Fibroblast of lung (primary cell): Measurements from ENCODE around the gene NAP1L4. TPM values are rescaled to one million over a fixed set of nuclear protein-coding genes. Genes with fewer than 3 reads are reported as not detected.

Source experiments
- DNase-seq, 2 donors: peaks; one replicate each; pipeline versions ENCODE4 v3.0.0 to v3.0.0-alpha.2; 2010; ENCODE audit warnings: low read depth in 2 of 2
- H2AFZ ChIP-seq: 2 replicates; pipeline ENCODE4 v1.5.1; 2012; ENCODE audit warnings: low read length, control low read depth, inconsistent platforms
- H3K27ac ChIP-seq: 2 replicates; pipeline ENCODE4 v1.5.1; 2011; ENCODE audit warnings: low read length, control low read depth; ENCODE audit not compliant: insufficient read depth
- H3K27me3 ChIP-seq: 2 replicates; pipeline ENCODE4 v1.5.1; 2011; ENCODE audit warnings: mild to moderate bottlenecking, low read length; ENCODE audit not compliant: control insufficient read depth, insufficient read depth
- H3K36me3 ChIP-seq: 2 replicates; pipeline ENCODE4 v1.5.1; 2011; ENCODE audit warnings: low read length; ENCODE audit not compliant: control insufficient read depth, insufficient read depth
- H3K4me1 ChIP-seq: 2 replicates; pipeline ENCODE4 v1.5.1; 2011; ENCODE audit warnings: low read length; ENCODE audit not compliant: control insufficient read depth, insufficient read depth; ENCODE audit errors: extremely low read depth
- H3K4me2 ChIP-seq: 2 replicates; pipeline ENCODE4 v1.5.1; 2011; ENCODE audit warnings: low read length, control low read depth; ENCODE audit not compliant: insufficient read depth; ENCODE audit errors: extremely low read depth
- H3K4me3 ChIP-seq, 4 experiments: fragments of 200-600 bp in 1 of 4; sonication (generic) in 1 of 4; replicated peaks in 1 of 4; 2 replicates each; pipeline ENCODE4 v1.5.1; 2011 to 2016; ENCODE audit warnings: low read length in 4 of 4, low read depth in 3 of 4, mild to moderate bottlenecking in 3 of 4, control low read depth in 2 of 4, inconsistent platforms in 1 of 4, mixed read lengths in 1 of 4; ENCODE audit not compliant: insufficient read depth in 1 of 4; ENCODE audit errors: control extremely low read depth in 1 of 4
- H3K79me2 ChIP-seq: 2 replicates; pipeline ENCODE4 v1.5.1; 2012; ENCODE audit warnings: mild to moderate bottlenecking, low read length, inconsistent platforms; ENCODE audit not compliant: control insufficient read depth, insufficient read depth
- H3K9ac ChIP-seq: 2 replicates; pipeline ENCODE4 v1.5.1; 2011; ENCODE audit warnings: mild to moderate bottlenecking, low read length, control low read depth; ENCODE audit not compliant: insufficient read depth
- H3K9me3 ChIP-seq: 2 replicates; pipeline ENCODE4 v1.5.1; 2012; ENCODE audit warnings: low read depth, low read length; ENCODE audit not compliant: control insufficient read depth, insufficient read depth
- H4K20me1 ChIP-seq: 2 replicates; pipeline ENCODE4 v1.5.1; 2011; ENCODE audit warnings: low read length; ENCODE audit not compliant: control insufficient read depth, insufficient read depth; ENCODE audit errors: extremely low read depth
- CTCF ChIP-seq, 2 donors: IDR thresholded peaks in 1 of 2; conservative IDR thresholded peaks in 1 of 2; 1 replicate in 1 of 2; 2 replicates in 1 of 2; pipeline ENCODE4 v1.5.1; 2011 to 2012; ENCODE audit warnings: low read length in 2 of 2, control low read depth in 1 of 2, inconsistent platforms in 1 of 2, low read depth in 1 of 2, mild to moderate bottlenecking in 1 of 2
- EZH2 ChIP-seq: IDR thresholded peaks from 2 replicates; pipeline ENCODE4 v1.5.1; 2012; ENCODE audit warnings: low read length, control low read depth, mild to moderate bottlenecking; ENCODE audit errors: missing control alignments
- polyA plus RNA-seq, 2 donors: library from polyadenylated mRNA; depleted of rRNA in 1 of 2; stranded (reverse) in 1 of 2; unstranded in 1 of 2; fragments of >200 nt; gene quantifications; 2 replicates each; pipeline ENCODE4 v1.2.1, GENCODE V29; 2011 to 2012; ENCODE audit warnings: missing spikeins in 1 of 2
- total RNA-seq: library from RNA; depleted of rRNA; stranded (reverse); fragments of >200 nt; gene quantifications from 2 replicates; pipeline ENCODE4 v1.2.1, GENCODE V29; 2014

The NAP1L4 gene
- total and polyA plus RNA-seq, 2 donors (not counting 1 experiment from before 2014, with no cell fraction given), result 79.5 to 113 TPM

- Histone ChIP-seq H2AFZ (no peak overlapping the region), H4K20me1 (peaks cover 2% of the 10 kb centered on the region), H3K9ac (no peak overlapping the region), H3K27ac (no peak overlapping the region), H3K27me3 (no peaks in the 10 kb centered on the region), H3K4me2 (no peak overlapping the region), H3K9me3 (no peaks in the 10 kb centered on the region), H3K4me1 (peaks cover 8% of the 10 kb centered on the region), H3K79me2 (no peaks in the 10 kb centered on the region), H3K4me3 (no peak overlapping the region), H3K36me3 (peaks cover 31% of the 10 kb centered on the region)
- TF ChIP-seq EZH2, result no peak
- no peak for TF ChIP-seq CTCF (conservative IDR thresholded peaks at IDR 0.05 in 1 of 2, IDR thresholded peaks at IDR 0.05 in 1 of 2; ENCODE audit: low read depth in 1 of 2, low read length in 2 of 2)
- no peak for DNase-seq
These were observed 27.9 kb upstream of the NAP1L4 start for GRCh38 chr11:3020011-3020410.

GRCh38 chr11:3018596-3018995, 26.5 kb upstream of the NAP1L4 start:
- no peaks in the 10 kb centered on the region for H3K9me3 ChIP-seq
- no peak overlapping the region for H3K4me3 ChIP-seq
- no peak for DNase-seq
- no peak overlapping the region for H3K9ac ChIP-seq
- peaks cover 2% of the 10 kb centered on the region for H4K20me1 ChIP-seq
- H3K36me3 ChIP-seq, result peaks cover 36% of the 10 kb centered on the region
- no peaks in the 10 kb centered on the region for H3K79me2 ChIP-seq
- H3K4me2 ChIP-seq, result no peak overlapping the region
- no peak overlapping the region for H3K27ac ChIP-seq
- no peak for TF ChIP-seq CTCF (conservative IDR thresholded peaks at IDR 0.05 in 1 of 2, IDR thresholded peaks at IDR 0.05 in 1 of 2; ENCODE audit: low read depth in 1 of 2, low read length in 2 of 2)
- H2AFZ ChIP-seq, result no peak overlapping the region
- H3K4me1 ChIP-seq, result peaks cover 8% of the 10 kb centered on the region
- no peaks in the 10 kb centered on the region for H3K27me3 ChIP-seq

GRCh38 chr11:3016861-3017260, 24.7 kb upstream of the NAP1L4 start:
- peaks cover 37% of the 10 kb centered on the region for H3K36me3 ChIP-seq
- no peak overlapping the region for H3K27ac ChIP-seq
- no peaks in the 10 kb centered on the region for H3K79me2 ChIP-seq
- no peak overlapping the region for H2AFZ ChIP-seq
- no peak for DNase-seq
- no peaks in the 10 kb centered on the region for H3K4me1 ChIP-seq
- no peaks in the 10 kb centered on the region for H3K9me3 ChIP-seq
- H3K9ac ChIP-seq, result no peak overlapping the region
- no peaks in the 10 kb centered on the region for H3K27me3 ChIP-seq
- TF ChIP-seq EZH2 (no peak), CTCF (conservative IDR thresholded peaks at IDR 0.05 in 1 of 2, IDR thresholded peaks at IDR 0.05 in 1 of 2; ENCODE audit: low read depth in 1 of 2, low read length in 2 of 2) (no peak)
- peaks cover 2% of the 10 kb centered on the region for H4K20me1 ChIP-seq
- no peak overlapping the region for H3K4me2 ChIP-seq
- no peak overlapping the region for H3K4me3 ChIP-seq
